ENCODE data around the gene SLC35F3.
"Not testable (repeated sequence)": the region's sequence is repeated elsewhere in the genome, so short reads cannot be mapped to it uniquely, and the experiment has no call there.

Gene SLC35F3

GRCh38 chr1:234208351-234208750 lies 303.9 kb downstream of the SLC35F3 start:
- Histone ChIP-seq H3K4me3 (ENCODE audit: extremely low read depth, insufficient read depth, low read length, poor library complexity, severe bottlenecking) (no peak overlapping the region), H3K27ac (ENCODE audit: low read depth, low read length, severe bottlenecking) (peak overlapping the region; percentile 67), H3K36me3 (ENCODE audit: control insufficient read depth, insufficient read depth, low read length) (no peaks in the 10 kb centered on the region), H3K9me3 (ENCODE audit: control insufficient read depth, low read length) (no peaks in the 10 kb centered on the region), H3K4me1 (ENCODE audit: control insufficient read depth, insufficient read depth, low read length, poor library complexity, severe bottlenecking) (peaks cover 22% of the 10 kb centered on the region)
- 45 to 80% methylated on average over 1 to 2 of the region's 3 CpGs for WGBS, 2 experiments (ENCODE audit: insufficient coverage in 2 of 2)

- WGBS, 2 experiments (ENCODE audit: insufficient coverage in 2 of 2) = 80% methylated on average over 1 of the region's 1 CpG; no CpG with 5 or more reads in 1 of the 2 experiments
- Histone ChIP-seq H3K9me3 (ENCODE audit: control insufficient read depth, low read length) (no peaks in the 10 kb centered on the region), H3K4me3 (ENCODE audit: extremely low read depth, insufficient read depth, low read length, poor library complexity, severe bottlenecking) (no peak overlapping the region), H3K36me3 (ENCODE audit: control insufficient read depth, insufficient read depth, low read length) (no peaks in the 10 kb centered on the region), H3K27ac (ENCODE audit: low read depth, low read length, severe bottlenecking) (peak overlapping the region; percentile 67), H3K4me1 (ENCODE audit: control insufficient read depth, insufficient read depth, low read length, poor library complexity, severe bottlenecking) (peaks cover 22% of the 10 kb centered on the region)
Observed at GRCh38 chr1:234208791-234209190, 304.3 kb downstream of the SLC35F3 start.

- WGBS, 2 experiments (ENCODE audit: insufficient coverage in 2 of 2) = 89 to 100% methylated on average over 1 of the region's 1 CpG
- not testable (repeated sequence) for H3K9me3 ChIP-seq (ENCODE audit: control insufficient read depth, low read length); H3K36me3 ChIP-seq (ENCODE audit: control insufficient read depth, insufficient read depth, low read length); H3K4me3 ChIP-seq (ENCODE audit: extremely low read depth, insufficient read depth, low read length, poor library complexity, severe bottlenecking); H3K27ac ChIP-seq (ENCODE audit: low read depth, low read length, severe bottlenecking)
- H3K4me1 ChIP-seq (ENCODE audit: control insufficient read depth, insufficient read depth, low read length, poor library complexity, severe bottlenecking) = peaks cover 22% of the 10 kb centered on the region
Observed at GRCh38 chr1:234210429-234210828, 306.0 kb downstream of the SLC35F3 start.

- peaks cover 16% of the 10 kb centered on the region for H3K4me1 ChIP-seq (ENCODE audit: control insufficient read depth, insufficient read depth, low read length, poor library complexity, severe bottlenecking)
- H3K36me3 ChIP-seq (ENCODE audit: control insufficient read depth, insufficient read depth, low read length); H3K27ac ChIP-seq (ENCODE audit: low read depth, low read length, severe bottlenecking); H3K4me3 ChIP-seq (ENCODE audit: extremely low read depth, insufficient read depth, low read length, poor library complexity, severe bottlenecking); H3K9me3 ChIP-seq (ENCODE audit: control insufficient read depth, low read length): not testable (repeated sequence)
- WGBS, 2 experiments (ENCODE audit: insufficient coverage in 2 of 2) = 80% methylated on average over 2 of the region's 2 CpGs
Observed at GRCh38 chr1:234211855-234212254, 307.4 kb downstream of the SLC35F3 start.

GRCh38 chr1:234212764-234213657 lies 308.5 kb downstream of the SLC35F3 start:
- Histone ChIP-seq H3K27ac (ENCODE audit: low read depth, low read length, severe bottlenecking) (no peak overlapping the region), H3K4me3 (ENCODE audit: extremely low read depth, insufficient read depth, low read length, poor library complexity, severe bottlenecking) (peak overlapping the region; percentile 40), H3K4me1 (ENCODE audit: control insufficient read depth, insufficient read depth, low read length, poor library complexity, severe bottlenecking) (peaks cover 8% of the 10 kb centered on the region), H3K9me3 (ENCODE audit: control insufficient read depth, low read length) (no peaks in the 10 kb centered on the region), H3K36me3 (ENCODE audit: control insufficient read depth, insufficient read depth, low read length) (no peaks in the 10 kb centered on the region)
- 52 to 76% methylated on average over 3 to 4 of the region's 4 CpGs for WGBS, 2 experiments (ENCODE audit: insufficient coverage in 2 of 2)

GRCh38 chr1:234213658-234214128 lies 309.2 kb downstream of the SLC35F3 start:
- WGBS, 2 experiments (ENCODE audit: insufficient coverage in 2 of 2) = 45 to 49% methylated on average over 4 to 6 of the region's 8 CpGs
- Histone ChIP-seq H3K36me3 (ENCODE audit: control insufficient read depth, insufficient read depth, low read length) (no peaks in the 10 kb centered on the region), H3K4me1 (ENCODE audit: control insufficient read depth, insufficient read depth, low read length, poor library complexity, severe bottlenecking) (peaks cover 3% of the 10 kb centered on the region), H3K27ac (ENCODE audit: low read depth, low read length, severe bottlenecking) (no peak overlapping the region), H3K9me3 (ENCODE audit: control insufficient read depth, low read length) (no peaks in the 10 kb centered on the region), H3K4me3 (ENCODE audit: extremely low read depth, insufficient read depth, low read length, poor library complexity, severe bottlenecking) (peak overlapping the region; percentile 40)

- WGBS, 2 experiments (ENCODE audit: insufficient coverage in 2 of 2) = 1 to 2% methylated on average over 46 to 67 of the region's 69 CpGs
- Histone ChIP-seq H3K9me3 (ENCODE audit: control insufficient read depth, low read length) (no peaks in the 10 kb centered on the region), H3K4me1 (ENCODE audit: control insufficient read depth, insufficient read depth, low read length, poor library complexity, severe bottlenecking) (no peaks in the 10 kb centered on the region), H3K36me3 (ENCODE audit: control insufficient read depth, insufficient read depth, low read length) (no peaks in the 10 kb centered on the region), H3K27ac (ENCODE audit: low read depth, low read length, severe bottlenecking) (no peak overlapping the region), H3K4me3 (ENCODE audit: extremely low read depth, insufficient read depth, low read length, poor library complexity, severe bottlenecking) (peak overlapping the region; percentile 40)
Observed at GRCh38 chr1:234214129-234214910, 309.8 kb downstream of the SLC35F3 start.

GRCh38 chr1:234214911-234215892 lies 310.7 kb downstream of the SLC35F3 start:
- H3K9me3 ChIP-seq (ENCODE audit: control insufficient read depth, low read length) = no peaks in the 10 kb centered on the region
- H3K27ac ChIP-seq (ENCODE audit: low read depth, low read length, severe bottlenecking) = no peak overlapping the region
- no peaks in the 10 kb centered on the region for H3K36me3 ChIP-seq (ENCODE audit: control insufficient read depth, insufficient read depth, low read length)
- no peaks in the 10 kb centered on the region for H3K4me1 ChIP-seq (ENCODE audit: control insufficient read depth, insufficient read depth, low read length, poor library complexity, severe bottlenecking)
- WGBS, 2 experiments (ENCODE audit: insufficient coverage in 2 of 2) = 41 to 43% methylated on average over 15 to 18 of the region's 20 CpGs
- H3K4me3 ChIP-seq (ENCODE audit: extremely low read depth, insufficient read depth, low read length, poor library complexity, severe bottlenecking) = peak overlapping the region; percentile 40

GRCh38 chr1:234216116-234216703 lies 311.7 kb downstream of the SLC35F3 start:
- Histone ChIP-seq H3K36me3 (ENCODE audit: control insufficient read depth, insufficient read depth, low read length) (no peaks in the 10 kb centered on the region), H3K4me3 (ENCODE audit: extremely low read depth, insufficient read depth, low read length, poor library complexity, severe bottlenecking) (no peak overlapping the region), H3K9me3 (ENCODE audit: control insufficient read depth, low read length) (no peaks in the 10 kb centered on the region), H3K27ac (ENCODE audit: low read depth, low read length, severe bottlenecking) (no peak overlapping the region), H3K4me1 (ENCODE audit: control insufficient read depth, insufficient read depth, low read length, poor library complexity, severe bottlenecking) (no peaks in the 10 kb centered on the region)
- WGBS, 2 experiments (ENCODE audit: insufficient coverage in 2 of 2) = 87 to 96% methylated on average over 4 to 8 of the region's 8 CpGs

All from mesodermal cell (in vitro differentiated cells).